Kidney glomerular epithelial cell (primary cell): ENCODE results near the gene SH3RF1.

ENCODE experiments used
- DNase-seq: peaks from one replicate; lab custom pipeline; 2025; lab: John Stamatoyannopoulos, UW

SH3RF1 gene

DNA sequence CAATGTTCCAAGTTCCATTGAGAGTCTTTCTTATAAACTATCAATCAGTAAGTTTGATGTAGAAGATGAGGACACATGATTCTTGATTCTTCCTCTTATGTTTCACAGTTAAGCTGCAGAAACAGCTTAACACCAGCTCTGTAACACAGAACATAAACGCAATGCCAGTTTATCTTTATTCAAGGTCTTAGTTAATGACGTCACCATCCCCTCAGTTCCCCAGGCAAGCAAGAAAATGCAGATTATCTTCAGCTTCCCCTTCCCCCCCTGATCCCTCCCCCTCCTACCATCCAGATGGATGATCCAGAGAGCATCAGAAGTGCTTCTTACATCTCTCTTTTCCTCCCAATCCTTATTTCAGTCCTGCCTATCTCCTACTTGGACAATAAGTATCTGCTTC lies 4.4 kb upstream of the SH3RF1 start:
- no peak for DNase-seq

DNA sequence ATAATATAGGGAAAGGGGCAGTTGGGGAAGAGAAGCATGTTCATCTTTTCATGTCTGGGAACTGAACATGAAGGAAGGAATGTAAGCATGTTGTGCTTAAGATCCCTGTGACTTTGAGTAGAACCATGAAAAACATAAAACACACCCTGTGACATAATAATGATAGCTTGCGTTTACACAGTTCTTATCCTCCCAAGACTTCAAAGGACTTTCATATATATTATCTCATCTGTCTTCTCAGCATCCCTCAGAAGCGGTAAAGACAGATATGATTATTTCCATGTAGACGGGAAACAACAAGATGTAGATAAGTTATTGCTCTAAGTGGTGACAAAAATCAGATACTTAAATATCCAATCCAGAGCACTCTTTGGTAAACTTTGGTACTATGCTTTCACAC lies 3.3 kb upstream of the SH3RF1 start:
- DNase-seq = no peak

DNA sequence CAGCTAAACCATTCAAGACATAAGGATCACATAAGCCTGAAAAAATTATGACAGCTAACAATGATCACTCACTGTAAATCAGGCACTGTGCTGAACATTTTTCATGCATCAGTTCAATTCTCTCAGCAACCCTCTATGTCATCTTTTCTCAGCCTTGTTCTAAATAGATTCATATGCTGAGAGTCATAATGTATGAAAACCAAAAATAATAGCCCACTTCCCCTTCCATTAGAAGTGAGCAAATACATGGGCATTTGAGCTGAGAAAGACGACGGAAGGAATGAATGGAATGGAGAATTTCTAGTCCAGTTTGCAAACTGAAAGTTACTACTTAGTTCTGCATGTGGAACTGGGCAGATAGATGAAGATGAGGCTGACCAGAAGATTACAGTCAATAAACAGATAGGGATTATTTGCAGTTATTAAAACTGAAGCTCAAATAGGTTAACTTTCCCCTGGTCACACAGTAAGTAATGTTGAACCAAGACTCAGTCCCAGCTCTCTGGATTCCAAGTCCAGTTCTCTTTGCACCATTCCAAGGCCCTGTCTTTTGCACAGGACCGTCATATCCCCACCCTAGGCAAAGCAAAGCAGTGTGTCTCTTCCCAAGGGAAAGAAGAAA lies 1.6 kb upstream of the SH3RF1 start:
- peak; percentile 56 for DNase-seq

- no peak for DNase-seq
Observed at GRCh38 chr4:169271692-169272007, 894 bp upstream of the SH3RF1 start.

- DNase-seq = no peak
Observed at GRCh38 chr4:169269916-169270809, 593 bp downstream of the SH3RF1 start.

DNA sequence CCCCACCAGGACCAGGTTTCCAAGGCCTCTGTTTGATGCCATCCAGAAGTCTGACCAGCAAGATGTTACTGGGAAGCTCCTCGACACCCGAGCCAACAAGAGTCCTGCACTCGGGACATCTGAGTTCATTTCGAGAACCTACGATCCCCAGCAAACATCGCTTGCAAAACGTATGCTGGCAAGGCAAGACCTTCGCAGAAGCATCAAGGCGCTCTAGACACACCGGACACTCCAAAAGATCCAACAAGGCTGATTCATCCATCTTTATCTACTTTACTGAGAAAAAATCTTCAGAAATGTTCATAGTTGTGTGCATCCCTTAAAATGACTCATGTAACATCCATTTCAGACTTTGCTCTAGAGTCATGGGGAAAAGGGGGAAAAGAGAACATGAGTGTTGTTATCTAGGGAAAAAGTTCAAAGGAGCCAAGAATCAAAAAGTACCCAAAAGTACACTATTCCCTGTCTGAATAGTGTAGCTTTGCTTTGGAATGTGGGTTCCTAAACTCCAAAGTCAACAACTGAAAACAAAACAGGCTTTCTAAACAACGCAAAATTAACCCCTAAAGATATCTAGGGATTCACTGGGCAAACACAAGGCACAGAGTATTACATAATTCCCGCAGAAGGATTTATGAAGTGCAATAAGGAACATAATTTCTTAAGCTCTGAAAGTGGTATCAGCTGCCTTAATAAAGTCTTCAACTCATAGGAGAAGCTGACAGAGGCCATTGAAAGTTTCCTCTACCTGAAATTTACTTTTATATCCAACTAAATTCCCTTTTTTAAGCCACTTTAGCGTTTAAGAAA lies 1.6 kb downstream of the SH3RF1 start:
- peak; percentile 67 for DNase-seq

DNA sequence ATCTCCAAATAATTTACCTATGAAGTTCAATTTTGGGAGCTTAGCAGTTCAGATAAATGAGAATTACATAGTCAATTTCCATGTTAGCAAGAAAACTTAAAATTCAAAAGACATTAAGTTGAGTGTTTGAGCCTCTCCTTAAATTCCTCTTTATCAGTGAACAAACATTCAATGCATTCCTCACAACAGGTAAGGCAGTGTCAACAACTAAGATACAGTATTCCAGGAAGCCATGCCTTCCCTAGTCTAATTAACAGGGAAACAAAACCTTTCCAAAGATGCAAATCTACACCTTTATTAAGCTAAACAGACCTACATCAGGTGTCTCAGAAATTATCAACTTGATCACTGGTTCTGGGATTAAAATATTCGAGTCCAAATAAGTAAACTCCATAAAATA lies 3.7 kb downstream of the SH3RF1 start:
- no peak for DNase-seq

DNA sequence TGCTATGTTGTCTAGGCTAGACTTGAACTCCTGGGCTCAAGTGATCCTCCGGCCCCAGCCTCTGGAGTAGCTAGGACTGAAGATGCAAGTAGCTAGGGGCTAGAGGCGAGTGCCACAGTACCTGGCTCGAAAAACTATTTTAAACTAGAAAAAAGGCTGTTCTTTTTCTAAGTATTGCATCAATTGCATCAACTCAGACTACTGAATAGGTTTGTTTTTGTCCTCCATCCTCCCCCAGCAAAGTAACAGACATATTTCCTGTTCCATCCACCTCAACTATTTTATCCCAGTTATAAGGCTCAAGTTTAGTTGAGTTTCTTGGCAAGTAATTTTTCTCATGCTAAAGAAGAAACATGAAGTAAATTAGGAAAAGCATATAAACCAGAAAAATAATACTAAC lies 4.1 kb downstream of the SH3RF1 start:
- DNase-seq = no peak

GRCh38 chr4:169266081-169266480 lies 4.7 kb downstream of the SH3RF1 start:
- DNase-seq = no peak

DNA sequence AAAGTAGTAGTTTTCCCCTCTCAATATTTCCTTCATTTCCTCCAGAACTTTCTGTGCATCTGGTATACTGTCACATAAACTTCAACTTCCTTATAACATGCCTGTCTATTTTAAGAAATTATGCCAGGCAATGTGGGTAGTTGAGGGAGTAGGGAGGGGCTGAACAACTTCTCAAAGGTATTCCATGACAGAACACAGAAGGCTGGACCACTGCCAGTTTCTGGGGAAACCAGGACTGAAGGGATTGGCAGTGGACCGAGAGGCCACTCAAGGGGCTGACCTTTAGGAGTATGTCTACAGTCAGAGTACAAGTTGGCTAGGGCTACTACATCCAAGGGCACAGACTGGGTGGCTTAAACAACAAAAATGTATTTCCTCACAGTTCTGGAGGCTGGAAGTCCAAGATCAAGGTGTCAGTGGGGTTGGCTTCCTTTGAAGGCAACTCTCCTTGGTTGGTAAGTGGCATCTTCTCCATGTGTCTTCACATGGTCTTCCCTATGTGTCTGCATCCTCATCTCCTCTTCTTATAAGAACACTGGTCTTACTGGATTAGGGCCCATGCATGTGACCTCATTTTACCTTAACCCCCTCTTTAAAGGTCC lies 6.9 kb downstream of the SH3RF1 start:
- DNase-seq = no peak

GRCh38 chr4:169260217-169260866 lies 10.4 kb downstream of the SH3RF1 start:
- no peak for DNase-seq

DNA sequence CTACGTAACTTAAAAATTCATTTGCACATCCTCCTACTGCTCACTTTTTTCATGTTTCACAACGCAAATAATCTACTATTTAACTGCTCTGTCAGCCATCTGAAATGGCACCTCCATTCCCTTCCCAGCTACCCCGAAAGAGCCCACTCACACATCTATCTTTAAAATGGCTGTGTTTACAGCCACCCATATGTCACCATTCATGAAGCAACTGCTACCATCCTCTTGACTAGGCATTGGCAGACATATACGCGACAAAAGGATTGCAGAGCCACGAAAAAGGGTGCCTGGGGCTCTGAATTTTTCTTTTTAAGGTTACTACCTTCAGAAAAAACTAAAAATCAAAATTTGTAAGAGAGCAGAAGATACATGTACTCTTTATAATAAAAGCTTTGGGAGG lies 11.5 kb downstream of the SH3RF1 start:
- DNase-seq = no peak

DNA sequence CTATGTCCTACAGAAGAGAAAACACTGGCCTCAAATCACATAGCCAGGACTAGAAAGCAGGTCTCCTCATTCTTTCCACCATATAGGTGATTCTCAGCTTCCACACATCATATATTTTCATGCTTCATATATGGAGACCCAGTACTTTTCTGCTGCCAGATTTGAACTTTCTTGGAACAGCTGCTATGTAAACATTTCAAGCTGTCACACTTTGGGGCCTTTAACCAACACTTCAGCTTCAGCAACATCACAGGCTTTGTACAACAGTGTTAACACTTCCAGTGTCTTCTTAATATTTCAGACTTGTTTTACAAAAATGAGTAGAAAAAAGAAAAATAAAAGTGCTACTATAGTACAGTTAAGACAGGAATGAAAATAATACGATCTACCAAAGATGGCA lies 12.6 kb downstream of the SH3RF1 start:
- DNase-seq = no peak

DNA sequence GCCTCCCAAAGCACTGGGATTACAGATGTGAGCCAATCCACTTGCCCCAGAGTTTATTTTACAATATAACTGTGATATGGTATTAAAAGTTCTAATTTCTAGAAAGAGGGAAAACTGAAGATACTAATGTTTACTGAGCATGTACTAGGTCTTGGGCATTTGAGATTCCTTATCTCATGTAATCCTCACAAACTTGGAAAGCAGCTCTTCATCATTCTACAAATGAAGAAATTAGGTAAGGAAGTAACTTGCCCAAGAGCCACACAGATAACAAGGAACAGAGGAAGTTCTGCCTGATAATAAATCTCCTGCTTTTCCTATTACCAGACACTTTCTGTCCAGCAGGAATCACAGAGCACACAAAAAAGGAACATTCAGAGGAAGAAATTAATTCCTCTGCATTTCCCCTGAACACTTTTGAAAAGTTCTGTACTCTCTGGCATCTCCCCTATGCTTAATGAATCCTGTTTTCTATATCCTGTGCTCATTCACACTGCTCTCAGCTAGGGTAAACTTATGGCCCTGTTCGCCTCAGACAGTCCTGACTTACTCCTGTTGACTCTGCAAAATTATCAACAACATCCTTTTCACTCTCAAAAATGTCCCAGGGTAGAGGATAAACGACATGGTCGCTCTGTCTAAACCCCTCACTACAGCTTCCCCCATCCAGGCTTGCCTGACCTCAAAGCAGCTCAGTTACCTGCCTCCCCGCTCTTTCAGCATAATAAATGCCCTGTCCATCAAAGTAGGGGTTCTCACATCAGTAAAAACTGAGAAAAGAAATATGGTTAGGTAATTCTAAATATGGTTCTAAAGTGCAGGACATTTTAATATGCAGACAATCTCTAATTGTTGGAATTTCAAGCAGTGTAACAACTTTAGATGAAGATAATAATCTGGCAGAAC lies 13.6 kb downstream of the SH3RF1 start:
- no peak for DNase-seq

DNA sequence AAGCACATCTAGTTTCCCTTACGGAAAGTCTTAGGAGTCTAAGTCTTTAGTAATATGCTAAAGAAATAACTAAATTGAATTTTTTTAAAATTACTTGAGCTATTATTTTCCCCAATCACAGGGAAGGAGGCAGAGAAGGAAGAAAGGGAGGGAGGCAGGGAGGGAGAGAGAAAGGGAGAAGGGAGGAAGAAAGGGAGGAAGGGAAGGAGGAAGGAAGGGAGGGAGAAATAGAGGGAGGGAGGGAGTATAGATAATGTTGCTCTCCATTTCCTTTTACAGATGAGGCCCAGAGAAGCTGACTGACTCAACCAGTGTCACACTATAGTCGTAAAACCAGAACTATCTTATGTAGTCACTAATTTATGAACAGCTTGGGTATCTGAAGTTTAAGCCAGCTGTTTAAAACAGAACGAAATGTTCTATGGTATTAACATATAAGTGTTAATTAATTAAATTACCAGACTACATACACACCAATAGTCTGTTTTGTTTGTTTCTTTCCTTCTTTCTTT lies 14.6 kb downstream of the SH3RF1 start:
- no peak for DNase-seq

DNA sequence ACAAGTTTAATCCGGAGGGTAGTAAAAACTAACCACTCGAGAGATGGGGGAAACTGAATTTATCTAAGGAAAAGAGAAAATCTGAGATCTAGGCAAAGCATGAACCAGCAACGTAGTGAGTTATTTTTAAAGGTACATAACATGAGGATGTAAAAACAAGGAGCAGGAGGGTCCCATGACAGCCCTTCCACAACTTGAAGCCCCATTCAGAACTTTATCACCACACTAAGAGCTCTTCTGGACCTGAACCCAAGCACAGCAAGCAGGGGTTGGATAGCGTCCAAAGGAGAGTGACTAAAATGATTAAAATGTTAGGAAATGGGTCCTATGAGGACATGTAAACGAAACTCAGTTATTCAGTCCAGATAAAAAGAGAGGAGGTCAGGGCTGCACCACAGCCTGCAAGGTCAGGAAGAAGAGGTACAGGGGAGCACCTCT lies 16.2 kb downstream of the SH3RF1 start:
- peak; percentile 28 for DNase-seq

- peak; percentile 72 for DNase-seq
Observed at GRCh38 chr4:169253904-169254303, 16.9 kb downstream of the SH3RF1 start.

DNA sequence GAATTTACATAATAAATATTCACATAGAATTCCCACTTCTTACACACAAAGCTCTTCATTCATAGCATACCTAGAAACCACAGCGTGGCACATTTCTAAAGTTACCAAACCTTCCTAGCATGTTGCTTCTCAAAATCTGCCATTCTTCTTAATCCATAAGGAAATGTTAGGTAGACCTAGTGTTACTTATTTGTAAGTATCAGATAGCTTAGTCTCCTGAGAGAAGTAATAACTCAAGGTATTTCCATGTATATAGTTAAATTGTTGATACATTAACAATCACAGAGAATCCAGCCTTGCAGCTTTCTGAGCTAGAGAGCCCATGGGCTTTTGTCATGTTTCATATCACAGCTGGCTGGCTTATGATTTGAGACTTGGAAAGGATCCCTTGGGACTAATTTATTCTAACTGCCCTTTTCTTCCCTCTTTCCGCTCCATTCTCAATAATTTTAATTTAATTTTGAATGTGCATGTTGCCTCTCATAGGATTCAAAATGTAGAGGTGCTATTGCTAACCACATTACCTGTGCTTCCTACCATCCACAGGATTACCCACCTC lies 17.6 kb downstream of the SH3RF1 start:
- no peak for DNase-seq

GRCh38 chr4:169252339-169253112 lies 18.2 kb downstream of the SH3RF1 start:
- DNase-seq = no peak
